ENCODE measurements around the gene SZT2.

- TF ChIP-seq CTCF (IDR thresholded peaks at IDR 0.05 in 8 of 11, conservative IDR thresholded peaks at IDR 0.05 in 3 of 11) (no peak), POLR2A (IDR thresholded peaks at IDR 0.05) (no peak)
Measured at GRCh38 chr1:43395523-43395922, 5.8 kb downstream of the SZT2 start.

All from spleen (tissue), 7 donors.